SU-DHL-6 (cell line): ENCODE measurements around the gene PHF10.

Experiments used
- H2AFZ ChIP-seq: fragments of 200-600 bp; sonication (generic); 2 replicates; pipeline ENCODE4 v1.6.1; 2014; ENCODE audit warnings: low read depth, mild to moderate bottlenecking, moderate library complexity, mixed read lengths, antibody characterized with exemption, low read length; ENCODE audit not compliant: severe bottlenecking
- H3F3A ChIP-seq: fragments of 200-600 bp; shearing (Covaris generic); 2 replicates; pipeline ENCODE4 v1.6.0; 2016; ENCODE audit warnings: antibody characterized with exemption, mild to moderate bottlenecking; ENCODE audit not compliant: insufficient read depth
- H3K27ac ChIP-seq: fragments of 200-600 bp; sonication (generic); 2 replicates; pipeline ENCODE4 v1.5.1; 2016; ENCODE audit warnings: low read depth, mild to moderate bottlenecking, low read length, moderate library complexity, mixed read lengths
- H3K27me3 ChIP-seq: fragments of 200-600 bp; sonication (generic), shearing (Covaris generic); 2 replicates; pipeline ENCODE4 v1.6.0; 2014; ENCODE audit warnings: mild to moderate bottlenecking, low read length
- H3K36me3 ChIP-seq: fragments of 200-600 bp; sonication (generic); 2 replicates; pipeline ENCODE4 v1.6.1; 2014; ENCODE audit warnings: mild to moderate bottlenecking, low read length, mixed read lengths
- H3K4me2 ChIP-seq: fragments of 300-600, 200-600 bp; shearing (Covaris generic), sonication (generic); 2 replicates; pipeline ENCODE4 v1.6.0; 2014; ENCODE audit warnings: low read length, low read depth, mild to moderate bottlenecking; ENCODE audit not compliant: poor library complexity, severe bottlenecking
- H3K4me3 ChIP-seq: fragments of 200-600 bp; sonication (generic); 2 replicates; pipeline ENCODE4 v1.5.1; 2014; ENCODE audit warnings: antibody characterized with exemption, low read length, mild to moderate bottlenecking, mixed read lengths; ENCODE audit not compliant: insufficient read depth, poor library complexity, severe bottlenecking
- H3K79me2 ChIP-seq: fragments of 200-600 bp; sonication (generic); 2 replicates; pipeline ENCODE4 v1.6.1; 2014; ENCODE audit warnings: mild to moderate bottlenecking, low read length, moderate library complexity; ENCODE audit not compliant: insufficient read depth
- H3K9ac ChIP-seq: fragments of 200-600 bp; sonication (generic); 2 replicates; pipeline ENCODE4 v1.7.0; 2014; ENCODE audit warnings: mild to moderate bottlenecking, low read length
- H3K9me2 ChIP-seq: fragments of 200-600 bp; sonication (generic); replicated peaks from 2 replicates; pipeline ENCODE4 v1.6.1; 2014; ENCODE audit warnings: low read length; ENCODE audit not compliant: insufficient read depth
- H3K9me3 ChIP-seq: fragments of 200-600 bp; sonication (generic); 2 replicates; pipeline ENCODE4 v1.6.1; 2014; ENCODE audit warnings: low read length, mixed read lengths; ENCODE audit not compliant: insufficient read depth
- H4K20me1 ChIP-seq: fragments of 200-600 bp; sonication (generic); 2 replicates; pipeline ENCODE4 v1.6.1; 2014; ENCODE audit warnings: low read depth, mild to moderate bottlenecking, antibody characterized with exemption, low read length, moderate library complexity, mixed read lengths
- CTCF ChIP-seq: fragments of 200-600 bp; sonication (generic); IDR thresholded peaks from one replicate; pipeline ENCODE4 v1.5.1; 2017; ENCODE audit warnings: antibody characterized with exemption, mild to moderate bottlenecking, low read length, moderate library complexity; ENCODE audit not compliant: insufficient read depth, poor library complexity, severe bottlenecking
- EZH2phosphoT487 ChIP-seq: fragments of 200-600 bp; sonication (generic), shearing (Covaris generic); conservative IDR thresholded peaks from 2 replicates; pipeline ENCODE4 v1.6.1; 2018; ENCODE audit warnings: mild to moderate bottlenecking, antibody characterized with exemption, low read length, moderate library complexity, mixed read lengths

Gene PHF10

DNA sequence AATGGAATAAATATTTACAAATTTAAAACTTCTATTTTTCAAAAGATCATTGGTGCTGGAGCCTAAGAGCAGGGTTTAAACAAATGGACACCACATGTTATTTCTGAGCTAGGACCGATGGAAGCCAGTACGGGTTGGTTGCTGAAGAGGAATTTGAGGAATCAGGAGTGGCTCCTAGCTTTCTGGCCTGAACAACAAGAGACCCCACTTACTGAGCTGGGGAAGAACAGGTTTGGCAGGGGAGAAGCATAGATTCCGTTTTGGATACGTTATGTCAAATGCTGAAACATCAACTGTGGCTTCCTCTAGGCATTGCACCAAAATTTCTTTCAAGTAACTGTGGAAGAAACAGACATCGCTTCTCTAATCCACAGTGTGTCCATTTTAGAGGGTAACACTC lies 29.2 kb downstream of the PHF10 start:
- Histone ChIP-seq H3K36me3 (0 out of 2 replicates have a peak, but pooled peaks cover 5% of the 10 kb centered on the region), H3K27ac (no peak overlapping the region), H3K4me3 (no peak overlapping the region), H3K4me2 (no peak overlapping the region), H3K27me3 (no peaks in the 10 kb centered on the region), H4K20me1 (no peaks in the 10 kb centered on the region), H3K9me3 (no peaks in the 10 kb centered on the region), H3K79me2 (peaks cover 41% of the 10 kb centered on the region), H3K9me2 (no peaks in the 10 kb centered on the region), H3K9ac (no peak overlapping the region), H3F3A (0 out of 2 replicates have a peak, but pooled peaks cover 3% of the 10 kb centered on the region), H2AFZ (no peak overlapping the region)
- TF ChIP-seq CTCF (no peak), EZH2phosphoT487 (no peak)

DNA sequence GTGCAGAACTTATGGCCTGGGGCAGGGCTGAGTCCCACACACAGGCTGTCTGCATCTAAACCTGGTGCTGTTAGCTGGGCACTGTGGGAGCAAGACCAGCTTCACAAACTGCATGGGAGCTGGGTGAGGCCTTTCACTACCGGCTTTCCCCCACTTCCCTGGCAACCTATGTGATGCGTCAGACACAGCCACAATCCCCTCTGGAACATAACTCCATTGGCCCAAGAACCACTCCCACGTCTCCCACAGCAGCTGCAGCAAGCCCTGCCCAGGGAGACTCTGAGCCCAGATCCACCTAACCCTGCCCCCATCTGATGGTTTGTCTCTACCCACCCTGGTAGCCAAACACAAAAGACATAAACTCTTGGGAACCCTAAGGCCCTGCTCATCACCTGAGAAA lies 31.8 kb downstream of the PHF10 start:
- Histone ChIP-seq H3K36me3 (peaks cover 16% of the 10 kb centered on the region), H3F3A (0 out of 2 replicates have a peak, but pooled peaks cover 3% of the 10 kb centered on the region), H3K79me2 (peaks cover 31% of the 10 kb centered on the region)

GRCh38 chr6:169691260-169691659 lies 33.0 kb downstream of the PHF10 start:
- Histone ChIP-seq H3K4me3 (no peak overlapping the region), H3K79me2 (peaks cover 31% of the 10 kb centered on the region), H3K27me3 (no peaks in the 10 kb centered on the region), H3K9ac (no peak overlapping the region), H3K36me3 (peaks cover 29% of the 10 kb centered on the region), H3K9me3 (peaks cover 6% of the 10 kb centered on the region; the same call in 1 of the 2 replicates), H3K4me2 (no peak overlapping the region), H2AFZ (no peak overlapping the region), H3F3A (0 out of 2 replicates have a peak, but pooled peaks cover 3% of the 10 kb centered on the region), H3K9me2 (no peaks in the 10 kb centered on the region), H3K27ac (no peak overlapping the region), H4K20me1 (no peaks in the 10 kb centered on the region)
- TF ChIP-seq CTCF: no peak
- TF ChIP-seq EZH2phosphoT487: no peak

More for the DNA sequence above, 31.8 kb downstream of the PHF10 start:
- TF ChIP-seq CTCF (no peak), EZH2phosphoT487 (no peak)
- Histone ChIP-seq H4K20me1 (no peaks in the 10 kb centered on the region), H3K4me3 (no peak overlapping the region), H3K9me3 (no peaks in the 10 kb centered on the region), H2AFZ (no peak overlapping the region), H3K4me2 (no peak overlapping the region), H3K9ac (no peak overlapping the region), H3K27ac (no peak overlapping the region), H3K9me2 (no peaks in the 10 kb centered on the region), H3K27me3 (no peaks in the 10 kb centered on the region)
